Measurements from ENCODE around the gene TMEM175.
A peak's percentile ranks its signal among the peaks of the same experiment; 100 is the strongest.

TMEM175 gene, protein sequence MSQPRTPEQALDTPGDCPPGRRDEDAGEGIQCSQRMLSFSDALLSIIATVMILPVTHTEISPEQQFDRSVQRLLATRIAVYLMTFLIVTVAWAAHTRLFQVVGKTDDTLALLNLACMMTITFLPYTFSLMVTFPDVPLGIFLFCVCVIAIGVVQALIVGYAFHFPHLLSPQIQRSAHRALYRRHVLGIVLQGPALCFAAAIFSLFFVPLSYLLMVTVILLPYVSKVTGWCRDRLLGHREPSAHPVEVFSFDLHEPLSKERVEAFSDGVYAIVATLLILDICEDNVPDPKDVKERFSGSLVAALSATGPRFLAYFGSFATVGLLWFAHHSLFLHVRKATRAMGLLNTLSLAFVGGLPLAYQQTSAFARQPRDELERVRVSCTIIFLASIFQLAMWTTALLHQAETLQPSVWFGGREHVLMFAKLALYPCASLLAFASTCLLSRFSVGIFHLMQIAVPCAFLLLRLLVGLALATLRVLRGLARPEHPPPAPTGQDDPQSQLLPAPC

DNA sequence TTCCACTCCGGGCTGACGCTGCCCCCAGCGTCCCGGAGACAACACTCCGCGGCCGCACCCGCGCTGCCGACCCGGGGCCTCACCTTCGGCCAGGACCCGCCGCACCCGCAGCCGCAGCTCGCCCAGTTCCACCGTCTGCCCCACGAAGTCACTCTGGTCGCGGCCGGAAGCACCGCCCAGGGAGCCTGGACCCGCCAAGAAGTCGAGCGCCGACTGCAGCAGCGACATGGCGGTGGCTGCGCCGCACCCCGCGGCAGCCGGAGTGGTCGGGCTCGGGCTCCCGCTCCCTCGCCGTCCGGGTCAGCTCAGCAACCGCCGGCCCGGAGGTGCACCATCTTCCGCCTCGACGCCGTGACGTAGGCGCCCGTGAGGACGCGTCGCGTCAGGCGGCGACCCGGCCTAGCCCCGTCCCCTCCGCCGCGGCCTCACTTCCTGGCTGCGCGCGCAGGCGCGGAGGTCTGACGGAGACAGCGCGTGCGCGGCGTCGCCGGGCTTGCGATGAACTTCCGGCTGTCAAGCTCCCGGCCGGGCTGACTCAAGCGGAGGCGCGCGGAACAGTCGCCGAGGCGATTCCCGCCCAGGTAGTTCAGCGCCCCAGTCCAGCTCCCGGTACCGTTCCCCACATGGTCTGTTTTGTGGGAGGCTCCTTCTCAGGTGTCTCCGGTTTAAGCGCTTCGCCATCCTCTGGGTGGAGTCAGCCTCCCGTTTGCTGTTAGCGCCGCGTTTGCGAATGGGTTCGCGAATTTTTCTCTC lies at the start of gene TMEM175, which contains the start of gene GAK:
TSS of gene TMEM175 (plus strand) at position 501 of the 753 bp plus-strand sequence. CDS start 15,280 bp downstream, outside the sequence.
TSS of gene GAK (minus strand) at position 357 of the 753 bp plus-strand sequence. CDS start at position 228, 129 bp downstream.
- peak; percentile 76 to 86 for DNase-seq

DNA sequence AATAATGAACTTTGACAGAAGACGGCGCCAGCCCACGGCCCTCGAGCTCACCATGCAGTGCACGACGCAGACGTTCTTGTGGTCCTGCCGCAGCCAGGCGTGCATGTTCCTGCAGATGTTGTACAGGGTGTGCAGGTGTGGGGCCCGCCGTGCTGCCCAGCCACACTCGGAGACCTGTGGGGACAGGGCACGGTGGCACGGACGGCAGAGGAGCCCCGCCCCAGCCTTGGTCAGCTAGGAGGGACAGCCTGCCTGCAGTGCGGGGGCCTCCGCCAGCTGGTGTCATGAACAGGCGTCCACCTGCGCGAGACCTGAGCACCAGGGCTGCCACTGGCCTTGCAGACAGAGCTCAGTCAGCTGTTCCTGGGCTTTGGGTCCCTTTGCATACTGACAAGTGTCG lies 49.6 kb upstream of the TMEM175 start:
- no peak for DNase-seq

DNA sequence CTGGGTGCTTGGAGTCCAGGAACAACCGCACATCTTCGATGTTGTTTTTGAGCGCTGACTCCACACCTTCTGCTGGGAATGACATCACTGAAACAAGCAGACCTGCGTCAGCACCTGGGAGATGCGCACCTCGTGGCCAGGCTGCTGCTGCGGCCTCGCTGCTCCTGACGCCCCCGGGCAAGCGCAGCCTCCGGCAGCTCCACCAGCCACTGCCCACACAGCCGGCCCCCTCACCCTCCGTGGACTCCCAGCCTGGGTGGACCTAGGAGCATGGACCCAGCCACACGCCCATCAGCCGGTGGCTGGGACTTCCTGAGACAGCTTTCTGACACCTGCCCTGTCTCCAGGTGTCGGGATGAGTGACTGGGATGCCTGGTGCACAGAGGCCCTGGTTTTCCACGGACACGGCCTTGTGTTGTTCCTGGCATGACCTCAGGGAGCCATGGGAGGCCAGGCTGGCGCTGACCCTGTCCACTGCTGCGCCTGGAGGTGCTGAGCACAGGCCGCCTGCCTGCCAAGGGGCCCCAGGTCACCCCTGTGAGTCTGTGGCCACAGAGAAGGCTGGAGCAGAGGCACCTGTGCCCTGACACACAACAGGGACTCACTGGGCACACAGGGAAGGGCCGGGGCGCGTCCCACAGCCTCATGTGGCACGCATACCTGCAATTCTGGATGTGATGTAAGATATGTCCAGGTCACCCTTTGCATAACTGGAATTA lies 48.7 kb upstream of the TMEM175 start:
- DNase-seq: no peak

DNA sequence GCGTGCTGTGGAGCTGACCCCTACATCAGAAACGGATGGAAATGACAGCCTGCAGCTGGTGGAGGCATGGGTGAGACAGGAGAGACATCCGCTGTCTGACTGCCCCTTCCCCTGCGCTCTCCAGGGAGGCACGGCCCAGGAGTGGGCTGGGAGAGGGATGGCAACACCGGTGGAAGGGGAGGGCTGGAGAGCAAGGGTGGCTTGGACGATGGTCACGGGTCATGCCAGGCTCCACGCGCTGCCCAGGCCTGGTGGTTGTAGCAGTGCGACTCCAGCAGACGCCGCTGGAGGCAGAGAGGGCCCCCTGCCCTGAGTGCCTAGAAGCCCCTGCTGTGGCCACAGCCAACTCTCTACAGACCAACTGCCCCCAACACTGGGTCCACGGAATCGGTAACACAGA lies 48.0 kb upstream of the TMEM175 start:
- no peak for DNase-seq

DNA sequence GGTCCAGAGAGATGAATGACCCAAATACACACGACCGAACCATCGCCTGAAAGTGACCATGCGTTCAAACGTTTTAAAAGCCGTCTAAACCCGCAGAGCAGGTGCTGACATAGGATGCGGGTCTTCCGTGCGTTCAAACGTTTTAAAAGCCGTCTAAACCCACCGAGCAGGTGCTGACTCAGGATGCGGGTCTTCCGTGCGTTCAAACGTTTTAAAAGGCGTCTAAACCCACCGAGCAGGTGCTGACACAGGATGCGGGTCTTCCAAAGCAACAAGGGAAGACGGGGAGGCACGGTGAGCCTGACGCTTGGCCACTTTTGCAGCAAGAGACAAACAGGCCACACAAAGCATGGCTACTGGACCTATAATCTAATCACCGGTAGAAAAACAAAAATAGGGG lies 47.4 kb upstream of the TMEM175 start:
- DNase-seq: no peak

DNA sequence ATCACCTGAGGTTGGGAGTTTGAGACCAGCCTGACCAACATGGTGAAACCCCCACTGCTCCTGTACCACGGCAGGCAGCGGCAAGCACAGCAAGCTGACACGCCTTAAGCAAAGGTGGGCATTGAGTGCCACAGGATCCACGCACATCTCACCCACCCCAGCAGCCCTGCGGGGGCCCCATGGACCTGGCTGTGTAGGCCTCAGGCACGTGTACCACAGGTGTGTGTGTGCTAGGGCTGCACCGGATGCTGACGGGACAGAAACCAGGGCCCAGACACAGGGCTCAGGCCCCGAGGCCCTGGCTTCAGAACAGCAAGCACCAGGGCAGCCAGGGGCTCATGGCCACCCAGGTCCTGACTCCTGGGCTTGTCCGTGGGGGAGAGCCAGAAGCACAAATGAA lies 46.9 kb upstream of the TMEM175 start:
- no peak for DNase-seq

DNA sequence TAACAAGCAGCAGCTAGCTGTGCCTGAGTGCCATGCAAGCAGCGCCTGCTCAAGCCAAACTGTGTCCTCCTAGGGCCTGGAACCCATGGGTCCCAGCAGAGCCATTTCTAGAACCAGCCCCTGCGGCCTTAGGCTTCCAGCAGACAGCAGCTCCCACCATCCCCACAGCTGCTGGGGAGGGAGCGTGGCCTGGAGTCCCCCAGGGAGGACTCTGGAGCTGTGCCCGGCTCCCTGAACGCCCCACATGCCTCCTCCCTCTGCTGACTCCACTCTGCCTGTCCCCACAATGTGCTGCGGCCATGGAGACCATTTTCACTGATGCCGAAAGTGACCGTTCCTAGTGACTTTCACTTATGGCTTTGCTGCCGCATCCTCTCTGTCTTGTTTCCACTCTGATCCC lies 46.0 kb upstream of the TMEM175 start:
- DNase-seq: no peak

DNA sequence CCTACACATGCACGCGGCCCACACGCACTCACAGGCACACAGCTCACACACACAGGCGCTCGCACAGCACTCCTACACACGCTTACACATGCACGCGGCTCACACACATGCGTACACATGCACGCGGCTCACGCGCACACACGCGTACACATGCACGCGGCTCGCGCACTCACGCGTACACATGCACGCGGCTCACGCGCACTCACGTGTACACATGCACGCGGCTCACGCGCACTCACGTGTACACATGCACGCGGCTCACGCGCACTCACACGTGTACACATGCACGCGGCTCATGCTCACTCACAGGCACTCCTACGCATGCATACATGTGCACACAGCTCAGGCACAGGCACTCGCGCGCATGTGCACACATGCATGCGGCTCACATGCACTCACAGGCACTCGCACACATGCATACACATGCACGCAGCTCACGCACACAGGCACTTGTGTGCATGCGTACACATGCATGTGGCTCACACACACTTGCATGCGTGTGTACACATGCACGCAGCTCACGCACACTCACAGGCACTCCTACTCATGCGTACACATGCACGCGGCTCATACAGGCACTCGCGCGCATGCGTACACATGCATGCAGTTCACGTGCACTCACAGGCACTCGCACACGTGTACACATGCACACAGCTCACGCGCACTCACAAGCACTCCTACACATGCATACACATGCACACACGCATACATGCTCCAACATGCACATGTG lies 45.1 kb upstream of the TMEM175 start:
- no peak for DNase-seq

DNA sequence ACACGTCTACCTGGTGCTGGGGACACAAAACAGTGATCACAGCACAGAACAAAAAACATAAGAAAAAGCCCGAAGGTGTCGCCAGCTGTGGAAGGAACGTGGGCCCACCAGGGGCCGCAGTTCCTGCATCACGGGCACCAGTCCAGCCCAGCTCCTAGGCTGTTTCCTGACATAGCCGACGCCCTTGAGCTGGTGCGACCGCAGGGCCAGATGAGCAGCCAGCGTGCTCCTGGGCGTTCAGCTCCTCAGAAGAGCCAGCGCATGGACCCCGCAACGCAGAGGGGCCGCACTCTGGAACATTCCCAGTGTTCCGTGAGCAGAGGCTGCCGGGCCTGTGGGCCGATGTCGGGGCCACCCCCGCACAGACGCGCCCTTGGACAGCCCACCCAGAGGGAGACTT lies 44.2 kb upstream of the TMEM175 start:
- no peak for DNase-seq

DNA sequence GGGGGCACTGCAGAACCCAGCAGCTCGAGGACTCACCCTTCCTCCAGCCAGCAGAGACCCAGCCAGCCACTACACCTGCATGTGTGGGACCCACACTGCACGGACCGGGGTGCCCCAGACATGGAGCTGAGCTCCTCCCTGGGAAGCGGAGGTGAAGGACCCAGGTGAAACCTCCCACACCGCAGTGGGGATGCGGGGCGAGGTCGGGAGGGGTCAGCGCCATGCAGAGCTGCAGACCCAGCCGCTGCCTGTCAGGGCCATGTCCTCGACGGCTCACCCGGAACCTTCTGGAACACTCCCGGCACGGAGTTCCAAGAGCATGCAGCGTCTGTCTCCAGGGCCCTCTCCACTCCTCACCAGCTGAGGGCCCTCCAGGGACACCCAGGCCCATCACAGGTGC lies 42.7 kb upstream of the TMEM175 start:
- no peak for DNase-seq

DNA sequence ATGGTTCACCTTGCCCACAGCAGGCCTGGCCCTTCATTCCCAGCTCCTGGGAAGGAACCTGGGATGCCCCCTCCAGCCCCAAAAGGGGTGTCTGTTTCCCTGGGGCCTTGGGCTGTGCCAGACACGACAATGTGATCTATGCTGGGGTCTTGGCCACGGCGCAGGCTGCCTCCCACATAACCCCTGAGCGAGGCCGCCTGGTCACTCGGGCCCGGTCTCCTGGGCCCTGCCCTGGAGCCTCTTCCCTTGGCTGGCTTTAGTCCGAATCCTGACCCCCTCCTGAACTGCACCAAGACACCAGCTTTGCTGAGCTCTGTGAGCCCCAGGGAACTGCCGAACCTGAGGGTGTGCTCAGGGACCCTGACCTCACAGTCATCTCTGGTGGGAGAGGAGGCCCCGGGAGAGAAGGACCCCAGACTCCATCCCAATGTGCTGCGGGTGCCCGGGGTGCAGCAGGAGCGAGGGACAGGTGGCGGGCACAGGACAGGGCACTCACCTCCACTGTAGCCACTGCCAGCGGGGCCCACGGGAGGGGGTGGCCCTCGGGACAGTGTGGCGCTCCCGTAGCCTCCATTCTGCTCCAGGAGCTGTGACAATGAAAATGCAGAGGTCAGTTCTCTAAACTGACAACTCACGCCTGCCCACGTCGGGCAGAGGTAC lies 42.1 kb upstream of the TMEM175 start:
- DNase-seq: no peak

DNA sequence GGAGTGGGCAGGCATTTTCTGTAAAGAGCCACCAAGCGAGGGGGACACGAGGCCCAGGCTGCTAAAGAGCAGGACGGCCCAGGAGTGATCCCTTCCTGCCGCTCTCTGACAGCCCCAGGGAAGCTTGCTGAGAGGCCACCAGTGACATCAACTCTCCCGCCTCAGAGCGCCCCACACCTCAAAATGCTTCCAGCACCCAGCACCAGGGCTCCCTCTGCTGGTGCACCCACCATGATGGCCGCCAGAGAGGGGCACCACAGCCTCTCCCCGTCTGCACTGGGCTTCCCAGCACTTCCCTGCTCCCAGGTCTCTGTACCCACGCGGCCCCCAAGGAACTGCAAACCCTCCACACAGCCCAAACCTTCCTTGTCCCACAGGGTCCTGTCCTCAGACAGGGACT lies 40.5 kb upstream of the TMEM175 start:
- no peak for DNase-seq

DNA sequence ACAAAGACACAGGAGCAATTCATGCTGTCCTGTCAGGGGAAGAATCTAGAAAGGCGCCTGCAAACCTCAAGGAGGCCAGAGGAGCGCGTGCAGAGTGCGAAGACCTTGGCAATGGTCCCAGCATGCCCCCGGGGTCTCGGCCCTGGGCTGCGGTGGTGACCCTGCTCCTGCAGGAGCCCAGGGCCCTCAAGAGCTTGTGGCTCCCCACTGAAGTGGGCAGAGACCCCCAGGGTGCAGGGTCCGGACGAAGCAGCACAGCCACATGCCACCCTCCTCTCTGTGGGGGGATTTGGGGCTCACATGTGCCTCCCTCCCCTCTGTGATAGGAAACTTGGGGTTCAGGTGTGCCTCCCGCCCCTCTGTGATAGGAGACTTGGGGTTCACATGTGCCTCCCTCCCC lies 39.5 kb upstream of the TMEM175 start:
- no peak for DNase-seq

DNA sequence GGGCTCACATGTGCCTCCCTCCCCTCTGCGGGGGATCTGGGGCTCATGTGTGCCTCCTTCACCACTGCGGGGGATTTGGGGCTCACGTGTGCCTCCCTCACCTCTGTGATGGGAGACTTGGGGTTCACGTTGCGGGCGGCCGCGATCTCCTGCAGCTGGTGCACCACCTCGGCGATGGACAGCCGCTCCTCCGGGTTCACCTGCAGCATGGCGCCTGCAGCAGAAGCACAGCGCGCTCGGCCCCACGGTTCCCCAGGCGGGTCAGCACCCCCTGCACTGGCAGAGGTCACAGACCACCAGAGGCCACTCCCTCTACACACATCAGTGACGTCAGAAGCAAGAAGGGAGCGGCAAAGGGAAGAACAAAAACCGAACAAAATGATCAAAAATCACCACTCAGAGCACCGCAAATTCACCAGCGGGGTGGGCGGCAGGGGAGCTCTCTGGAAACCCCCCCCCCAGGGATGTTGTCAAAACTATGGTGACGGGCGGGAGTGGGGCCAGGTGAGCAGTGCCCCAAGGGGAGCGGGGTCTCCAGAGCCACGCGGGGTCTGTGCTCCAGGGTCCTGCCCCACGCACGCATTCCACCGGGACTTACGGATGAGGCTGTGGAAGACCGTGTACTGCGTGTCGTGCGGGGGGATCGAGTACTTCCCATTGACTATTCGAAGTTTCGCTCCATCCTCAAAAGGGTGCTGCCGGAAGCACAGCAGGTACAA lies 38.8 kb upstream of the TMEM175 start:
- DNase-seq: no peak

DNA sequence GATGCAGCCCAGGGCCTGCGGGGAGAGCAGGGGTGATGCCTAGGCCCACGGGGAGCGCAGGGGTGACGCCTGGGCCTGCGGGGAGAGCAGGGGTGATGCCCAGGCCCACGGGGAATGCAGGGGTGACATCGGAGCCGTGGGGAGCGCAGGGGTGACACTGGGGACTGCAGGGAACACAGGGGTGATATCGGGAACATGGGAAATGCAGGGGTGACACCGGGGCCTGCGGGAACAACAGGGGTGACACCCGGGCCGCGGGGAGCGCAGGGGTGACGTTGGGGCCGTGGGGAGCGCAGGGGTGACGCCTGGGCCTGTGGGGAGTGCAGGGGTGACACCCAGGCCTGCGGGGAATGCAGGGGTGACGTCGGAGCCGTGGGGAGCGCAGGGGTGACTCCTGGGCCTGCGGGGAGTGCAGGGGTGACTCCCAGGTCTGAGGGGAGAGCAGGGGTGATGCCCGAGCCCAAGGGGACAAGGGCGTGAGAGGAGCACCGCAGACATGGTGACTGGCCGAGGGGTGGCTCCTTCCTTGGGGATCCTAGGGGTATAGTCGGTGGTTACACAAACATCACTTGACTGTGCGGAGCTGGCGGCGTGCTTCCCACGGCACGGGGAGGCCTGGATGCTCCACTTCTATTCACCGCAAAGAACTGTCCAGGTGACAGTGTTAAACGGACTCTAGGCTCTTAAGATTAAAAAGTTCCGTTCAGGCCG lies 38.1 kb upstream of the TMEM175 start:
- DNase-seq: no peak

DNA sequence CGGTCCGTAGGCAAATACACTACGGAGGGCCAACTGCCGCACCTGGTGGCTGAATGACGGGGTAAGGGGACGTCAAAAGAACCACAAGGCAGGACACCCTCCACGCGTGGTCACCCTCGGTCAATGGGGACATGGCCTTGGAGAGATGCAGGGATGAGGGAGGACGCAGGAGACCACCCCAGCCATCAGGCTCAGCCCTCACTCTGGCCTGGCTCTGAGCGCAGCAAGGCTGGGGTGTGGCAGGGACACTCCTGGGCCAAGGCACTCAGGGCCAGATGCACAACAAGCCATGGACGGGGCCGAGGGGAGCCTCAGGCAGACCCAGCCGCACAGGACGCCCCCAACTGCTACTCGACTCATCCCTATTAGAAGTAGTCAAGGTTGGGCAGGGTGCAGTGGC lies 36.7 kb upstream of the TMEM175 start:
- DNase-seq: no peak

DNA sequence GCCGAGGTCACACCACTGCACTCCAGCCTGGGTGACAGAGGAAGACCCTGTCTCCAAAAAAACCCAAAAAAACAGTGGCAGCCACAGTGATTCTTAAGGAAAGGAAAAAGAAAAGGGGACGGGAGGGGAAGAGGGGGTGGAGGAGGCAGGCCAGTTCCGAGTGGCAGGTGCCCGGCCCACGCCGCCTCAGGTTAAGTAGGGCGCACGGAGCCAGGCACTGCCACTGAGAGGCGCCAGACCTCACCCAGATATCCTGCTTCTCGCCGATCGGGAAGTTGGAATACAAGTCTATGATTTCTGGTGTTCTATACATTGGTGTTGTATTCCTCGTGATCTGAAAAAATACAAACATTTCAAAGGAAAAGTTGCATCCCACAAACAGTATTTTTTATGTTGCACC lies 36.0 kb upstream of the TMEM175 start:
- no peak for DNase-seq

DNA sequence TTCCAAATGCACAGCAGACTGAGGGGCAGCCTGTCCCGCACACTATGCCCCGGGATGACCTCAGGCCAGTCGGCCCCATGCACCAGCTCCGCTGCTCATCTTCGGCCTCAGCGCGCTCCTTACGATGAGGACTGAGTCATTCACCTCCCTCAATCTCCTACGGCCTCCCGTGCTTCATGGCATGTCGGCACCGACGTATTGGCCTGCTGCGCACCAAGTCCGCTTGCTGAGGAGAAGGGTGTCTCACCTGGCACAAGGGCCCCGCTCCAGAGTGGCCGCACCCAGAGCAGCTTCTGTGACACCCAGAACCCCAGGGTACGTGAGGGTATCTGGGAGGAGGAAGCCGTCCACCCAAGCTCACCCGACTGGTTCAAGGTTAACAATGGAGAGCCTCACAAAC lies 35.6 kb upstream of the TMEM175 start:
- DNase-seq: no peak

DNA sequence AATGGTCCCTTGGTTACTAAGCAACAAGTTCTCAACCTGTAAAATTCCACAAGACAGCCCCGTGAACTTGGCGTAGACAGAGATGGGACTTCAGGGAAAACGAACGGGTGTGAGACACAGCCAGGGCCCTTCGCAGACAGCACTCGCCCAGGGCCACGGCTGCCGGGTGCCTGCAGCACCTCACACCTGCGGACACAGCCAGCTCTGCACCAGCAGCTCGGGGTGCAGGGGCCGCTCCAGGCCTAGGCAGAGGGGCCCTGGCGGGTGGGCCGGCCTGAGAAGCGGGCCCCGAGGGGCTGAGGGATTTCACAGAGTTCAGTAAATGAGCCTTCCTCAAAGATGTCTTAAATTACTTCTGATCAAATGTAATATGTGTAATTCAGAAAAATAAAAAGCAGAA lies 34.1 kb upstream of the TMEM175 start:
- DNase-seq: no peak

DNA sequence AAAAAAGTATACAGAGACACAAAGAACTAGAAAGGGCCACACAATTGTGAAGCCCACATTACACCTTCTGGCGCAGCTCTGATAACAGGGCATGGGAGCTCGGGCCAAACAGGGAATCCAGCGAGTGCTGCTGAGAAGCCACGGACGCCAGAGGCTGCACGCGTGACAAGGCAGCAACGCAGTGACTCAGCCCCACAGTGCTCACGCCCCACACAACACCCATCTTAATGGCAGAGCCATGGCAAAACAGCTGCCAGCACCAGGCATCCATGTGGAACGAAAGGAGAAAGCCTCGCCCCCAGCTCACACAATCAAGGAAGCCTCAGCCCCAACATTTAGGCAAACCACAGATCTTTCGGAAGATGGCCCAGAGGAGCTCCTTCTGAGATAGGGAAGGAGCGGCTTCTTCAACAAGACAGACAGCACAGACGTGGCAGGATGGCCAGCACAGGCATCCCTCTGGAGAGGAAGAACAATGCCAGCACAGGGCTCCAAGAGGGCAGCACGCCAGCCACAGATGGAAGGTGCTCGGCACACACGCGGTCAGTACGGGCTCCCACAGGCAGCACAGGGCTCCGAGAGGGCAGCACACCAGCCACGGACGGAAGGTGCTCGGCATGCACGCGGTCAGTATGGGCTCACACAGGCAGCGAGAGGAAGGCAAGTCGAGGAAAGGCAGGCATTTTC lies 33.2 kb upstream of the TMEM175 start:
- no peak for DNase-seq

Measured in SW 1271 (cell line).